Activated CD4-positive, alpha-beta T cell treated with anti-CD3 and anti-CD28 coated beads, Interleukin-2, amount 10 ng/mL, durations not matched to agents 7 days and 5 days (primary cell): ENCODE data around the gene TUT7. TPM values are rescaled to one million over a fixed set of nuclear protein-coding genes. Genes with fewer than 3 reads are reported as not detected.

ENCODE experiments used
- CTCF ChIA-PET: fragments of 350-600 bp; sonication (Branson Sonifier 250); formaldehyde crosslinking; loops from one replicate; lab custom pipeline; 2021; ENCODE audit warnings: antibody characterized with exemption; lab: Charles Lee
- POLR2A ChIA-PET: fragments of 350-600 bp; sonication (Branson Sonifier 250); formaldehyde crosslinking; loops from one replicate; lab custom pipeline; 2021; ENCODE audit warnings: antibody characterized with exemption; lab: Charles Lee
- DNase-seq: peaks from one replicate; pipeline ENCODE4 v3.0.0-alpha.2; 2020
- H3K27ac Mint-ChIP-seq: one replicate; pipeline ENCODE4 v1.8.0; 2021; ENCODE audit warnings: mild to moderate bottlenecking, moderate library complexity, mixed read lengths
- H3K27me3 Mint-ChIP-seq: one replicate; pipeline ENCODE4 v1.8.0; 2021; ENCODE audit warnings: mixed read lengths
- H3K36me3 Mint-ChIP-seq: one replicate; pipeline ENCODE4 v1.8.0; 2021; ENCODE audit warnings: low read depth, mixed read lengths
- H3K4me1 Mint-ChIP-seq: one replicate; pipeline ENCODE4 v1.8.0; 2021; ENCODE audit warnings: mixed read lengths
- H3K4me3 Mint-ChIP-seq: one replicate; pipeline ENCODE4 v1.8.0; 2021; ENCODE audit warnings: mild to moderate bottlenecking, moderate library complexity, mixed read lengths
- H3K9me3 Mint-ChIP-seq: one replicate; pipeline ENCODE4 v1.8.0; 2021; ENCODE audit warnings: mixed read lengths
- total RNA-seq, 2 experiments: library from RNA; stranded (reverse); gene quantifications; one replicate each; pipeline ENCODE4 v1.2.3, GENCODE V29; 2021

The TUT7 gene
- total RNA-seq, 2 experiments from 2014 or later = 37.2 to 38.2 TPM

DNA sequence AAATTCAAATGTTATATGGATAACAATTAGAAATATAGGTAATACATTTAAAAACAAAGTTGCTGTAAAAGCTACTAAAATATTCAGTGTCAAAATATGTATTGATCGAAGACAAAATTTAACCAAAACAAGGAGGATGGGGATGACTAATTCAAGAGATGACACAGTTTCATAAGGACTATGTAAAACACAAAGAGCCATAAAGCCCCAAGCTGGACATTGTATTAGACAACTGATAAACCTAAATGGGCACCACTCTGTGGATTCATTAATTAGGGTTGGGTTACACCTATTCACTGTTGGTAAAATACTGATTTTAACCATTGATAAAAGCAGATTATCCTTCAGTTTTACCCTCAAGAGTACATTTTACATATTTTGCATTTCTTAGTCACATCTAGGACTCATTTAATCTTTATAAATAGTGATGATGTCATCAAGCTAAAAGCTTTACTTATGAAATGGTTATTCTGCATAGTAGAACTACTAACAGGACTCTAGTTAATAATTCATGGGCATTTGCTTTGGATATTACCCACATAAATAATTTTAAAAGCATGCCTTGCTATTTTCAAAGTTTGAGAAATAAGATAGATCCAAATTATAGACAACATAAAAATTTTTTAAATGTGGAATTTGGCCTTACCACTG lies 13.7 kb downstream of the TUT7 start:
- DNase-seq = no peak
- Mint-ChIP-seq H3K27me3 (no peaks in the 10 kb centered on the region), H3K4me3 (no peak overlapping the region), H3K27ac (no peak overlapping the region), H3K4me1 (peaks cover 51% of the 10 kb centered on the region), H3K36me3 (peaks cover 76% of the 10 kb centered on the region), H3K9me3 (no peaks in the 10 kb centered on the region)
- ChIA-PET CTCF (interaction anchor here (0.8 to 2.1 kb wide), 3 partner anchors 8 to 13 kb away, joined by 4 to 6 read pairs (median 5); no protein-coding TSS in a partner anchor), POLR2A (no interaction called here)

DNA sequence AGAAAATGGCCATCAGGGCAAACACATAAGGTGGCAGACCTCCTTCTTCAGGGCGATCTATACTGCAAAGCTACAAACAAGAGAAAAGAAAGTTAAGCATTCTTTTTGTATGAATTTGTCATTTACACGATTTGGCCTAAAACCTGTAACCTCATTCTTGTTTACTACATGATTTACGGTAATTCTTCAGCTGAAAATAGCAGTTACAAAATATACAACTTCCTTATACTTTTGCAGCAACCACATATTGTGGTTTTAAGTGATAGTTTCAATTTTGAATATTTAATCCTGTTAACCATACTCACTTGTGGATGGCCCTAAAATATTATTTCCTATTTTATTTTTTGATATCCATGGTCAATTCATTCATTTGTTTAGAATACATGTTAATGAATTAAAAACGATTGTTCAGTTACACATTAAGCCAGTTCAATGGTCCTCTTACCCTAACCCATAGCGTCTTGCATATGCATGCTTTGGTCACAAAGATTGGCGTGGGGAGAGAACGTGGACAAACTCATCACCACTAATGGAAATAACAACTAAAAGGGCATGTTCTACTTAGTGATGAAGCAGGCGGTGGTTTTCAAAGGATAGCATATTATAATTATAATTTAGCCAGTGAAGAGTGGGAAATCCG lies 16.6 kb downstream of the TUT7 start:
- ChIA-PET POLR2A (interaction anchor here (1.1 kb wide), 1 partner anchor 16 kb away, joined by 3 read pairs; no protein-coding TSS in a partner anchor), CTCF (interaction anchor here (1.8 kb wide), 1 partner anchor 11 kb away, joined by 4 read pairs; no protein-coding TSS in a partner anchor)
- H3K27ac Mint-ChIP-seq = peak overlapping the region; percentile 88
- DNase-seq = no peak
- H3K9me3 Mint-ChIP-seq = peaks cover 5% of the 10 kb centered on the region
- H3K4me3 Mint-ChIP-seq = peak overlapping the region; percentile 74
- peaks cover 48% of the 10 kb centered on the region for H3K4me1 Mint-ChIP-seq
- no peaks in the 10 kb centered on the region for H3K27me3 Mint-ChIP-seq
- H3K36me3 Mint-ChIP-seq = peaks cover 88% of the 10 kb centered on the region

DNA sequence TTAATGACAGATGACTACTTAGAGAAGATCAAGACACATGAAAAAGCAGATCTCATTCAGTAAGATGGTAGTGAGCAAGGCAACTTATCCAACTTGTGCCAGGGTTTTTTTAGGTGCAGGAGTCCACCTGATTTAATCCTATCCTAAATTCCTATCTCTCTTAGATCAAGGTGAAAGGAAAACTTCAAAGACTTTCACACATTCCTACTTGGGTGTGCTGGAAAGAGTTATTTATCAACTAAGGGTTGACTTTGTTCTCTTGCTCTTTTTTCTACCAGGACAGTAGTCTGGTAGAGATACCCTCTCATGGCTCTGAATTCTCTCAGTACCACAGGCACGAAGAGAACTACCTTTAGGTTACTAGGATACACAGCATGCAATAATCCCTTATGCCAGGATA lies 18.2 kb downstream of the TUT7 start:
- no peaks in the 10 kb centered on the region for H3K27me3 Mint-ChIP-seq
- H3K9me3 Mint-ChIP-seq = peaks cover 7% of the 10 kb centered on the region
- H3K36me3 Mint-ChIP-seq = peaks cover 86% of the 10 kb centered on the region
- H3K27ac Mint-ChIP-seq = no peak overlapping the region
- DNase-seq = no peak
- peaks cover 46% of the 10 kb centered on the region for H3K4me1 Mint-ChIP-seq
- H3K4me3 Mint-ChIP-seq = no peak overlapping the region
- ChIA-PET POLR2A (no interaction called here), CTCF (no interaction called here)

DNA sequence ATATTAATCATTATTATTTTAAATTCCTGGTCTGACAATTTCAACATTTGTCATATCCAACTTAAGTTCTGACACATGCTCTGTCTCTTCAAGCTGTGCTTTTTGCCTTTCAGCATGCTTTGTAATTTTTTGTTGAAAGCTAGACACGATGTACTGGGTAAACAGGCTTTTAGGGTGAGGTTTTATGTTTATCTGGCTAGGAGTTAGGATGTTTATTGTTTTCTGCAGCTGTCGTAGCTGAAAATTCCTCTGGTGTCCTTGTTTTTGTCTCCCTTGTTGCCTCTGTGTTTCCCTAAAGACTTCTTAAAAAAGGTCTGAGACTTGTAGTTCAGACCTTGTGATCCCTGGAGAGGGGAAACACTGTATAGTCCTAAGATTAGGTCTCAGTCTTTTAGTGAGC lies 20.6 kb downstream of the TUT7 start:
- Mint-ChIP-seq H3K27me3 (no peaks in the 10 kb centered on the region), H3K9me3 (peaks cover 7% of the 10 kb centered on the region), H3K4me3 (no peak overlapping the region), H3K36me3 (peaks cover 80% of the 10 kb centered on the region), H3K27ac (no peak overlapping the region), H3K4me1 (peaks cover 39% of the 10 kb centered on the region)
- ChIA-PET CTCF (interaction anchor here (1.0 to 2.2 kb wide), 4 partner anchors 8 to 39 kb away, joined by 3 to 7 read pairs (median 3); no protein-coding TSS in a partner anchor), POLR2A (no interaction called here)
- DNase-seq = no peak

DNA sequence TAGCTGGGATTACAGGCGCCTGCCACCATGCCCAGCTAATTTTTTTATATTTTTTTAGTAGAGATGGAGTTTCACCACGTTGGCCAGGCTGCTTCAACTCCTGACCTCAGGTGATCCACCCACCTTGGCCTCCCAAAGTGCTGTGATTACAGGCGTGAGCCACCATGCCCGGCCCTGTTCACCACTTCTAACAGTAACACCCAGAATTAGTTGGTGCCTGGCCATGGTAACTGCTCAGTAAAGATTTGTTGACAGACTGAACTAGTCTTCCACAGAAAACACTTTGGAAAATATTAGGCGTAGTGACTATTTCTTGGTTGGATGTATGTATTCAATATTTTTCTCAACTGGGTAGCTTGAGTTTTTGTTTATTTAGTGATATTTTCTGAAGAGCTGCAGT lies 24.0 kb downstream of the TUT7 start:
- Mint-ChIP-seq H3K27ac (no peak overlapping the region), H3K36me3 (peaks cover 73% of the 10 kb centered on the region), H3K4me1 (peaks cover 18% of the 10 kb centered on the region), H3K27me3 (no peaks in the 10 kb centered on the region), H3K4me3 (no peak overlapping the region), H3K9me3 (peaks cover 7% of the 10 kb centered on the region)
- CTCF ChIA-PET = interaction anchor here (0.6 to 1.4 kb wide), 3 partner anchors 12 to 347 kb away, joined by 4 to 5 read pairs (median 4); no protein-coding TSS in a partner anchor
- DNase-seq = no peak
- POLR2A ChIA-PET = no interaction called here

DNA sequence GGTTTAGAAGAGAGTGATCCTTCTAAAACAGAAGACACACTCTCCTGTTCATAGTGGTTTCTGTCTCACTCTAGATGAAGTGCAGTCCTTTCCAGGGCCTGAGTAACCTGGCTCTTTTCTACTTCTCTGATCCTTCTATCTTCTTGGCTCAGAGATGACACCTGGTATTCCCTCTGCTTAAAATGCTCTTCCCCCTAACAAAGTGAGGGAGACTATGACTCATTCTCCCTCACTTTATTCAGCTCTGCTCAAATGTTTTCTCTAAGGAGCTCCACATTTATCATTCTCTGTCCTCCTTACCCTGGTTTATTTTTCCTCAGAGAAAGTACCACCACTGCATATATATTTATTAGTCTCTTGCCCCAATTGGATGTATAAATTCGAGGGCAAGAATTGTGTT lies 24.6 kb downstream of the TUT7 start:
- peak overlapping the region; percentile 11 for H3K27ac Mint-ChIP-seq
- no peaks in the 10 kb centered on the region for H3K27me3 Mint-ChIP-seq
- POLR2A ChIA-PET = no interaction called here
- no peak for DNase-seq
- no peak overlapping the region for H3K4me3 Mint-ChIP-seq
- H3K4me1 Mint-ChIP-seq = peaks cover 16% of the 10 kb centered on the region
- CTCF ChIA-PET = no interaction called here
- H3K9me3 Mint-ChIP-seq = peaks cover 7% of the 10 kb centered on the region
- peaks cover 72% of the 10 kb centered on the region for H3K36me3 Mint-ChIP-seq

DNA sequence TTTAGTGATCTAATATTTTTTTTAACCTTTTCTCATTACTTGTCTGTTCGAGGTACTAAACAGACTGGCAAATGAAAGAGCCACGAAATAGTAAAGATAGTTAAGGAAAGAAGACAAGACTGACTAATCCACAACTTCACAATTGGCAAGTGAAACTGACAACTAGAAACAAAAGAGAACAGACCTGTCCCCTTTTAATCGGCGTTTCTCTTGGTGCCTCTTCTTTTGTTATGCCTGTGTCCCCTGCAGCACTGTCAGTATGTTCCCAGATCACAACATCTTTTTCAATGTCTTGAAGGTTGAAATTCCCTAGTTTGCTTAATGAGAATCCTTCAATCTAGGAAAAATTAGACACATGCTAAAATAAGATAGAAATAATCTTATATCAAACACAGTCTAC lies 26.1 kb downstream of the TUT7 start:
- POLR2A ChIA-PET = no interaction called here
- CTCF ChIA-PET = interaction anchor here (1.5 kb wide), 1 partner anchor 12 kb away, joined by 5 read pairs; no protein-coding TSS in a partner anchor
- H3K4me3 Mint-ChIP-seq = no peak overlapping the region
- H3K9me3 Mint-ChIP-seq = peaks cover 6% of the 10 kb centered on the region
- peaks cover 73% of the 10 kb centered on the region for H3K36me3 Mint-ChIP-seq
- H3K27me3 Mint-ChIP-seq = no peaks in the 10 kb centered on the region
- H3K4me1 Mint-ChIP-seq = peaks cover 16% of the 10 kb centered on the region
- no peak for DNase-seq
- H3K27ac Mint-ChIP-seq = no peak overlapping the region

DNA sequence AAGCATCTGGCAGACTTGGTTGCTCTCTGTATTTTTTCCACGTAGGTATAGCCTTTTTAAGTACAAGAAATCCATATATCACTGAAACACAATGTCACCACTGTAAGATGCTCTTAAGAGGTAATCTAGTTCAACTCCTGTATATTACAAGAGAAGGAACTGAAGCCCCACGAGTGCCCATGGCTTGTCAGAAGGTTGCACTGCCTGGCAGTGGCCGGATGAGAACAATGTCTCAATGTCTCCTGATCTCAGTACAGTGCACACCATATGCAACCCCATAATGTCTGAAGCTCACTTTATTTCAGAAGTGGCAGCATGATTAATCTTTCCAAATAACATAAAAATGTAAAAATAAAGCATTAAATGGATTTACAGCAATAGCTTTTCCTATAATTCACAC lies 27.7 kb downstream of the TUT7 start:
- CTCF ChIA-PET = interaction anchor here (1.2 kb wide), 1 partner anchor 11 kb away, joined by 4 read pairs; no protein-coding TSS in a partner anchor
- peaks cover 13% of the 10 kb centered on the region for H3K4me1 Mint-ChIP-seq
- POLR2A ChIA-PET = no interaction called here
- no peak overlapping the region for H3K4me3 Mint-ChIP-seq
- H3K9me3 Mint-ChIP-seq = no peaks in the 10 kb centered on the region
- H3K27me3 Mint-ChIP-seq = no peaks in the 10 kb centered on the region
- H3K36me3 Mint-ChIP-seq = peaks cover 70% of the 10 kb centered on the region
- DNase-seq = no peak
- no peak overlapping the region for H3K27ac Mint-ChIP-seq

DNA sequence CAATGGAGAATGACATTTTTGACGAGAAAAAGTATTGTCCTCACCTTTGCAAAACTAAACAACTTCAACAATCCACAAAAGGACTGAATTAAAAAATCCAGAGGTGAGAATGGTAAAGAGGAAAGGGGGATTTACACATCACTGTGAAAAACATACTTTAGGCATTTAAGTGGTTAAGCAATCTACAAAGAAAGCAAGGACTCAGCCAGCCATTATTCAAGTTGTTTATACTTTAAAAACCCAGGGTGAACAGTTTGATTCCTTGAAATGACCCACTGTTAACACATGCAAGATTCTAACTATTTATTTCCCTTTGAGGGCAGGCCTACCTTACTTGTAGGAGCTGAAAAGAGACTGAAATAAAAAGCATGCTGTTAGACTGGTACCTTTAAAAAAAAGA lies 29.3 kb downstream of the TUT7 start:
- peaks cover 4% of the 10 kb centered on the region for H3K4me1 Mint-ChIP-seq
- peaks cover 75% of the 10 kb centered on the region for H3K36me3 Mint-ChIP-seq
- no peak overlapping the region for H3K27ac Mint-ChIP-seq
- H3K4me3 Mint-ChIP-seq = no peak overlapping the region
- POLR2A ChIA-PET = no interaction called here
- CTCF ChIA-PET = interaction anchor here (1.4 kb wide), 1 partner anchor 9 kb away, joined by 3 read pairs; no protein-coding TSS in a partner anchor
- no peaks in the 10 kb centered on the region for H3K9me3 Mint-ChIP-seq
- H3K27me3 Mint-ChIP-seq = no peaks in the 10 kb centered on the region
- no peak for DNase-seq

DNA sequence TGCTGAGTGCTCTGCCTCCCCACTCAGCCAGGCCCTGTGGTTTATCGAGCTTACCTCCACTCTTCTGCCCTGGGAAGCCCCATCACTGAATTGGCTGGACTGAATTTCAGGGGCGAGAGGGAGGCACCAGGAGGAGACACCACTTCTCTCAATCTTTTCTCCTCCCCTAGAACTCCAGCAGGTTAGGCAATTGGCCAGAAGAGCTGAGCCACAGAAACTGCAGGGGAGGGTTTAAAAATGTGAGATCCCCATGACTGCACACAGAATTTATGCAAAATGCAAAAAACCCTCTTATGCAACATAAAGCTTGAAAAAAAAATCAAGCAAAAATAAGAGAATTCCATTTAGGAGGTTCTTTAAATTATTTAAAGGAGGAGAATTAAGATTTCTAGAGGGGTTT lies 29.9 kb downstream of the TUT7 start:
- no peak for DNase-seq
- H3K4me1 Mint-ChIP-seq = no peaks in the 10 kb centered on the region
- ChIA-PET CTCF (no interaction called here), POLR2A (no interaction called here)
- no peaks in the 10 kb centered on the region for H3K27me3 Mint-ChIP-seq
- no peak overlapping the region for H3K4me3 Mint-ChIP-seq
- no peaks in the 10 kb centered on the region for H3K9me3 Mint-ChIP-seq
- H3K27ac Mint-ChIP-seq = no peak overlapping the region
- H3K36me3 Mint-ChIP-seq = peaks cover 73% of the 10 kb centered on the region

DNA sequence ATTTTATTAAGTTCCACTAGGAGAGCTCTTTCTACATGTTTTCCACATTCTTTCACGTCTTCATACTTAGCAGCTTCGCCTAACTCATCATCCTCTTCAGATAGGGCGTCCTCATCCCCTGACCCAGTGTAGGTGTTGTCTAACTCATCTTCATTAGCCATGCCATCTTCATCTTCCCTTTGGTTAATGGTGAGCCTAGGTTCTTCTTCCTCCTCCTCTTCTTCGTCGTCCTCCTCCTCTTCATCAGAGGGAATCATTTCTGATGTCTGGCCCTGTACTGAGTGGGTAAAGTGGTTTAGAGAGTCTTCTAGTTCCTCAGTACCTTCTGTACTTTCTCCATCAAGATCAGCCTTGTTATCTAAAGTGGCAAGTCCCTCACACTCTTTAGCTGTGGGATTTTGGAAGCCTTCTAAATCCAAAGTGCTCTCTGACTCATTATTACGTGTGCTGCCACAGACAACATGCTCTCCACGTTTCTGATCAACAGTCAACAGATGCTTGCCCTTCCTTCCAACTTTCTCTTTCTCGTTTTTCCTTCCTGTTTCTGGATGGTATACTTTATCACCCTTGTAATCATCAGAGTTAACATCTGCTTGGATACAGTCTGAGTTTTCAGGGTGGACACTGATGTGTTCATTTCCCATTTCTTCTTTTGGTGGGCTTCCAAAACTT lies 31.1 kb downstream of the TUT7 start:
- CTCF ChIA-PET = interaction anchor here (1.2 kb wide), 1 partner anchor 17 kb away, joined by 3 read pairs; no protein-coding TSS in a partner anchor

DNA sequence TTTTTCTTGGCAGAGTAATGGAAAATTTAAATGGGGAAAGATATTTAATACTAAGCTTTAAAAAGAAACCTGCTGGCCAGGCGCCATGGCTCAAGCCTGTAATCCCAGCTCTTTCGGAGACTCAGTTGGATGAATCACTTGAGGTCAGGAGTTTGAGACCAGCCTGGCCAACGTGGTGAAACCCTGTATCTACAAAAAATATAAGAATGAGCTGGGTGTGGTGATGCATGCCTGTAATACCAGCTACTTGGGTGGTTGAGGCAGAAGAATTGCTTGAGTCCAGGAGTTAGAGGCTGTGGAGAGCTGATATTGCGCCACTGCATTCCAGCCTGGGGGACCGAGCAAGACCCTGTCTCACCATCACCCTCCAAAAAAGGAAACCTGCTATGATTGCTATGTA lies 32.8 kb downstream of the TUT7 start:
- Mint-ChIP-seq H3K4me1 (no peaks in the 10 kb centered on the region), H3K27ac (no peak overlapping the region), H3K36me3 (peaks cover 66% of the 10 kb centered on the region), H3K27me3 (no peaks in the 10 kb centered on the region), H3K9me3 (no peaks in the 10 kb centered on the region), H3K4me3 (no peak overlapping the region)
- DNase-seq = no peak
- CTCF ChIA-PET = interaction anchor here (1.3 to 2.2 kb wide), 2 partner anchors 12 to 39 kb away, joined by 3 to 7 read pairs; partner anchors contain the start of gene ISCA1
- POLR2A ChIA-PET = no interaction called here

More for the DNA sequence above, 31.1 kb downstream of the TUT7 start:
- no peaks in the 10 kb centered on the region for H3K4me1 Mint-ChIP-seq
- H3K27ac Mint-ChIP-seq = no peak overlapping the region
- no peaks in the 10 kb centered on the region for H3K27me3 Mint-ChIP-seq
- POLR2A ChIA-PET = no interaction called here
- H3K9me3 Mint-ChIP-seq = no peaks in the 10 kb centered on the region
- no peak for DNase-seq
- no peak overlapping the region for H3K4me3 Mint-ChIP-seq
- peaks cover 79% of the 10 kb centered on the region for H3K36me3 Mint-ChIP-seq

DNA sequence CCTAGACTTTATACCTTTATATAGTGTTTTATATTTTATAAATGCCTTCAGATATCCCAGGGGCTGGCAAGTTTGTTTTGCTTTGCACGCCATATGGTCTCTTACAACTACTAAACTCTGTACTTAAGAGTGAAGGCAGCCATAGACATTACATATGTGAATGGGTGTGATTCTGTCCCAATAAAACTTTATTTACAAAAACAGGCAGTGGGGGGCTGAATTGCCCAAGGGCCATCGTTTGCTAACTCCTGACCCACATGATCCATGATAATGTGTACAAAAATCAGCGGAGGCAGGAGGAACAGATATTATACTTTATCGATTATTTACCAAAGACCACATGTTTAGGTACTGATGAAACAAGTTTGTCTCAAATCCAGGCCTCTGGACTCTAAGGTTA lies 36.0 kb downstream of the TUT7 start:
- DNase-seq = no peak
- H3K36me3 Mint-ChIP-seq = peaks cover 70% of the 10 kb centered on the region
- POLR2A ChIA-PET = no interaction called here
- H3K27ac Mint-ChIP-seq = no peak overlapping the region
- CTCF ChIA-PET = no interaction called here
- H3K27me3 Mint-ChIP-seq = no peaks in the 10 kb centered on the region
- no peak overlapping the region for H3K4me3 Mint-ChIP-seq
- peaks cover 13% of the 10 kb centered on the region for H3K4me1 Mint-ChIP-seq
- no peaks in the 10 kb centered on the region for H3K9me3 Mint-ChIP-seq
